GM23338 (cell line): ENCODE results near the gene SLX4. TPM values are rescaled to one million over a fixed set of nuclear protein-coding genes. Genes with fewer than 3 reads are reported as not detected.

Experiments used
- ATAC-seq: fragments of 200-7000 bp; cut with Tn5 transposase; 3 replicates; pipeline ENCODE4 v1.9.1; 2020
- DNase-seq: peaks from one replicate; pipeline ENCODE4 v3.0.0-alpha.2; 2015; ENCODE audit warnings: low spot score
- H2AFZ ChIP-seq: fragments of 200-600 bp; sonication (generic); 2 replicates; pipeline ENCODE4 v1.8.0; 2016; ENCODE audit warnings: antibody characterized with exemption, mild to moderate bottlenecking, moderate library complexity
- H3F3A ChIP-seq: fragments of 200-600 bp; sonication (generic); replicated peaks from 2 replicates; pipeline ENCODE4 v1.8.0; 2017; ENCODE audit warnings: antibody characterized with exemption, mixed run types, low read depth
- H3K27ac ChIP-seq: fragments of 200-600 bp; sonication (generic); 2 replicates; pipeline ENCODE4 v1.6.1; 2016; ENCODE audit warnings: low read depth
- H3K27me3 ChIP-seq: fragments of 200-600 bp; sonication (generic); 2 replicates; pipeline ENCODE4 v1.8.0; 2016; ENCODE audit warnings: mild to moderate bottlenecking, mixed run types, moderate library complexity; ENCODE audit not compliant: insufficient read depth
- H3K36me3 ChIP-seq: fragments of 200-600 bp; sonication (generic); 2 replicates; pipeline ENCODE4 v1.8.0; 2016; ENCODE audit warnings: mild to moderate bottlenecking; ENCODE audit not compliant: insufficient read depth
- H3K4me1 ChIP-seq: fragments of 200-600 bp; sonication (generic); 2 replicates; pipeline ENCODE4 v1.8.0; 2016; ENCODE audit warnings: mild to moderate bottlenecking, moderate library complexity; ENCODE audit not compliant: insufficient read depth
- H3K4me2 ChIP-seq: fragments of 200-600 bp; sonication (generic); 2 replicates; pipeline ENCODE4 v1.7.1; 2017; ENCODE audit warnings: mixed run types
- H3K4me3 ChIP-seq: fragments of 200-600 bp; sonication (generic); 2 replicates; pipeline ENCODE4 v1.6.1; 2016; ENCODE audit warnings: mixed run types
- H3K79me2 ChIP-seq: fragments of 200-600 bp; sonication (generic); replicated peaks from 2 replicates; pipeline ENCODE4 v1.8.0; 2017; ENCODE audit warnings: mild to moderate bottlenecking; ENCODE audit not compliant: insufficient read depth
- H3K9me2 ChIP-seq: fragments of 200-600 bp; sonication (generic); 2 replicates; pipeline ENCODE4 v1.8.0; 2017; ENCODE audit not compliant: insufficient read depth
- H4K20me1 ChIP-seq: fragments of 200-600 bp; sonication (generic); replicated peaks from 2 replicates; pipeline ENCODE4 v1.8.0; 2017; ENCODE audit warnings: mild to moderate bottlenecking; ENCODE audit not compliant: insufficient read depth
- H3K27ac Mint-ChIP-seq: 2 replicates; pipeline ENCODE4 v1.8.0; 2020; ENCODE audit warnings: inconsistent platforms, mild to moderate bottlenecking, moderate library complexity, mixed read lengths
- H3K27me3 Mint-ChIP-seq: 3 replicates; pipeline ENCODE4 v1.8.0; 2022; ENCODE audit warnings: low read depth, mild to moderate bottlenecking, moderate library complexity, mixed read lengths, inconsistent platforms; ENCODE audit not compliant: insufficient read depth, poor library complexity
- H3K36me3 Mint-ChIP-seq: 3 replicates; pipeline ENCODE4 v1.8.0; 2021; ENCODE audit warnings: low read depth, mild to moderate bottlenecking, inconsistent platforms, moderate library complexity, mixed read lengths
- H3K4me1 Mint-ChIP-seq: 3 replicates; pipeline ENCODE4 v1.8.0; 2020; ENCODE audit warnings: mild to moderate bottlenecking, inconsistent platforms, mixed read lengths
- H3K4me3 Mint-ChIP-seq: 3 replicates; pipeline ENCODE4 v1.8.0; 2021; ENCODE audit warnings: moderate library complexity, mild to moderate bottlenecking, inconsistent platforms, mixed read lengths
- H3K9me3 Mint-ChIP-seq: 3 replicates; pipeline ENCODE4 v1.8.0; 2020; ENCODE audit warnings: moderate library complexity, mild to moderate bottlenecking, inconsistent platforms, mixed read lengths
- CTCF ChIP-seq, 2 experiments: fragments of 200-600 bp in 1 of 2; sonication (generic) in 1 of 2; conservative IDR thresholded peaks; 2 replicates each; pipeline versions ENCODE4 v1.5.1 to v1.6.1; 2016 to 2017; ENCODE audit warnings: antibody characterized with exemption in 2 of 2, low read depth in 2 of 2, mild to moderate bottlenecking in 2 of 2, moderate library complexity in 1 of 2
- EZH2 ChIP-seq: fragments of 200-600 bp; sonication (generic); IDR thresholded peaks from one replicate; pipeline ENCODE4 v1.8.0; 2017; ENCODE audit warnings: antibody characterized with exemption, mild to moderate bottlenecking, low read depth; ENCODE audit not compliant: unreplicated experiment
- JUNB ChIP-seq: IDR thresholded peaks from one replicate; pipeline ENCODE4 v1.6.1; 2016; ENCODE audit warnings: antibody characterized with exemption; ENCODE audit not compliant: unreplicated experiment
- ZNF331 ChIP-seq: fragments of 250-450 bp; sonication (Bioruptor Pico); IDR thresholded peaks from 2 replicates; pipeline ENCODE4 v1.5.0; 2020; ENCODE audit warnings: low read depth, mild to moderate bottlenecking, moderate library complexity
- ZNF462 ChIP-seq: fragments of 250-450 bp; sonication (Bioruptor Pico); IDR thresholded peaks from 2 replicates; pipeline ENCODE4 v1.5.0; 2020; ENCODE audit warnings: mild to moderate bottlenecking, moderate library complexity
- polyA plus RNA-seq: library from polyadenylated mRNA; unstranded; fragments of >200 nt; fragmentation: Nextera tagmentation; extraction: Ambion mirVana; gene quantifications from 2 replicates; pipeline ENCODE4 v1.2.1, GENCODE V29; 2016
- total RNA-seq: library from RNA; depleted of rRNA; stranded (reverse); fragments of >200 nt; shearing (Covaris generic); gene quantifications from 2 replicates; pipeline ENCODE4 v1.2.3, GENCODE V29; 2014

Gene SLX4
- total and polyA plus RNA-seq, 2 experiments from 2014 or later = 3.0 to 15.2 TPM

- H2AFZ ChIP-seq = no peak overlapping the region; the same call in 1 of the 2 replicates
- H3K36me3 Mint-ChIP-seq = peaks cover 14% of the 10 kb centered on the region
- H3K4me3 ChIP-seq = peak overlapping the region; percentile 98
- peak overlapping the region; percentile 87; the same call in 1 of the 2 replicates for H3K27ac ChIP-seq
- H3K79me2 ChIP-seq = peaks cover 54% of the 10 kb centered on the region
- H3K27me3 ChIP-seq = no peaks in the 10 kb centered on the region
- H3K9me3 Mint-ChIP-seq = no peaks in the 10 kb centered on the region
- H3K4me2 ChIP-seq = peak overlapping the region; percentile 95
- TF ChIP-seq ZNF462 (CRISPR knock-in tag) = no peak
- no peak for TF ChIP-seq EZH2
- no peak for TF ChIP-seq ZNF331 (CRISPR knock-in tag)
- no peak for TF ChIP-seq CTCF (conservative IDR thresholded peaks at IDR 0.05; ENCODE audit: low read depth in 2 of 2)
- TF ChIP-seq JUNB = no peak
- no peaks in the 10 kb centered on the region for H3K36me3 ChIP-seq
- ATAC-seq = no peak
- H3K4me1 Mint-ChIP-seq = peaks cover 21% of the 10 kb centered on the region
- H3K27ac Mint-ChIP-seq = no peak overlapping the region
- peaks cover 14% of the 10 kb centered on the region; the same call in 1 of the 2 replicates for H3F3A ChIP-seq
- H3K27me3 Mint-ChIP-seq = peaks cover 6% of the 10 kb centered on the region
- H3K4me1 ChIP-seq = peaks cover 6% of the 10 kb centered on the region
- peak overlapping the region; percentile 96 for H3K4me3 Mint-ChIP-seq
- H3K9me2 ChIP-seq = no peaks in the 10 kb centered on the region
- DNase-seq = no peak
- H4K20me1 ChIP-seq = 0 out of 2 replicates have a peak, but pooled peaks cover 9% of the 10 kb centered on the region
Measured at GRCh38 chr16:3612510-3613466, 1.4 kb upstream of the SLX4 start.
